ENCODE data around the gene PEAK1. TPM values are rescaled to one million over a fixed set of nuclear protein-coding genes. Genes with fewer than 3 reads are reported as not detected.

The PEAK1 gene
- total RNA-seq, 4 donors from 2014 or later, result 31.0 to 49.3 (median 35.0) TPM

DNA sequence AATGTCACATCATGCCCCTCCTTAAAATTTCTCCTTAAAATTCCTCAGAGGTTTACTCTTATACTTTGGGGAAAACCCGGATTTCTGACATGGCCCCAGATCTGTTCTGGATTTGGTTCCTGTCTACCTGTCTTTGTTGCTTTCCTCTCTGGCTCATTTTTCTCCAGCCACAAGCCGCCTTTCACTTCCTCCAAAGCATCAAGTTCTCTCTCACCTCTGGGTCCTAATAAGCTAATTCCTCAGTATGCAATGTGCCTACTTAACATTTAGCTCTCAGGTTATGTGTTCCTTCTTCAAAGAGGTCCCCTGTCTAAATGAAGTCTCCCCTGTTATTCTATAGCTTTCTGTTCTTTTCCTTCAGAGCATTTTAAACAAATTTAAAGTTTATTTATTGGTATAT, 16.9 kb upstream of the PEAK1 start:
- Histone ChIP-seq H3K27ac (no peak overlapping the region), H3K27me3 (no peaks in the 10 kb centered on the region), H3K9me3 (no peaks in the 10 kb centered on the region), H3K4me1 (peaks cover 0 to 5% of the 10 kb centered on the region in 2 donors), H3K36me3 (no peaks in the 10 kb centered on the region), H3K4me3 (replicated peaks in 1 of 3) (no peak overlapping the region)
- intact Hi-C loops (cut with DNase I), result no loop called here
- DNase-seq, result no peak
- TF ChIP-seq POLR2A (IDR thresholded peaks at IDR 0.05), result no peak
- TF ChIP-seq CTCF (IDR thresholded peaks at IDR 0.05), result no peak
- 96 to 99% methylated on average over 2 of the region's 2 CpGs for WGBS, 2 donors

DNA sequence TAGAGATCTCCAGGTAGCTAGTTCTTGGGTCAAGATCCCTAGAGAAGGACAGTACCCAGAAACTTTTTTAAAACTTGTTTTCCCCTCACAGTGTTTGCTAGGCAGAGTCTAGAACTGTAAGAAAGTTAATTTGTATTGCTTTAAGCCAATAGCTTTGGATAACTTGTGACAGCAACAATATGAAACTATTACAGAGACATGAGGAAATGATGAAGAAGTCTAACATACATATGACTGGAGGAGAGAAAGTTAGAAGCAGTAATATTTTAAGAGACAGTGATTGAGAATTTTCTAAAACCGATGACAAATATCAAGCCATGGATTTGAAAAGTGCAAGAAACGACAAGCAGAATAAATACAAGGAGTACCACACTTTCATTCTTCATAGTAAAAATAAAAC, 10.7 kb upstream of the PEAK1 start:
- Histone ChIP-seq H3K27me3 (no peaks in the 10 kb centered on the region), H3K4me1 (peaks cover 13 to 19% of the 10 kb centered on the region in 2 donors), H3K36me3 (no peaks in the 10 kb centered on the region), H3K4me3 (replicated peaks in 1 of 3) (no peak overlapping the region), H3K9me3 (no peaks in the 10 kb centered on the region), H3K27ac (no peak overlapping the region)
- intact Hi-C loops (cut with DNase I), result no loop called here
- WGBS, 2 donors, result 83 to 92% methylated on average over 2 of the region's 2 CpGs
- TF ChIP-seq CTCF (IDR thresholded peaks at IDR 0.05) (no peak), POLR2A (IDR thresholded peaks at IDR 0.05) (no peak)
- DNase-seq, result no peak

DNA sequence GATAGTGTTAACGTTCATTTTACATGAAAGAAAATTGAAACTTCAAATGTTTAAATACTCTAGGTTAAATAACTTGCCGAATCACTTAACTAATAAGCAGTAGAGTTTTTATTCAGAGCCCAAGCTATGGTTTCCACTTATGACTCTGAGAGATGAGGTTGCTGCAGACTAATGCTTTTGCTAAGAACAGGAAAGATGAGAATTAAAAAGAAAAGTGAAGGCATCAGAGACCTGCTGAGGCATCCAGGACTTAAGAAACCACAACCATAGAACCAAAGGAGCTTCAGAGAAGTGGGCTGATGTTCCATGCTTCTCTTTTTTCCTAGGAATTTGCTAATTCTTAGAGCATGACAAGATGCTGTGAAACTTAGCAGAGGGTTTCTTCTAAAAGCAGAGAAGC, 10.3 kb upstream of the PEAK1 start:
- no peaks in the 10 kb centered on the region for H3K9me3 ChIP-seq
- 91 to 94% methylated on average over 2 of the region's 2 CpGs for WGBS, 2 donors
- TF ChIP-seq POLR2A (IDR thresholded peaks at IDR 0.05), result no peak
- TF ChIP-seq CTCF (IDR thresholded peaks at IDR 0.05), result no peak
- no peak overlapping the region for H3K4me3 ChIP-seq (replicated peaks in 1 of 3)
- no peaks in the 10 kb centered on the region for H3K36me3 ChIP-seq
- no peaks in the 10 kb centered on the region for H3K27me3 ChIP-seq
- no peak overlapping the region for H3K27ac ChIP-seq
- intact Hi-C loops (cut with DNase I), result no loop called here
- H3K4me1 ChIP-seq, result peaks cover 13 to 19% of the 10 kb centered on the region in 2 donors
- DNase-seq, result no peak

- Histone ChIP-seq H3K9me3 (no peaks in the 10 kb centered on the region), H3K36me3 (no peaks in the 10 kb centered on the region), H3K4me1 (peaks cover 25 to 44% of the 10 kb centered on the region in 2 donors), H3K4me3 (replicated peaks in 1 of 3) (no peak overlapping the region), H3K27ac (no peak overlapping the region), H3K27me3 (no peaks in the 10 kb centered on the region)
- 64 to 78% methylated on average over 1 of the region's 1 CpG for WGBS, 2 donors
- intact Hi-C loops (cut with DNase I), result loop anchor here (10.0 kb wide), 1 partner anchor 68 kb away; no protein-coding TSS in a partner anchor
- no peak for DNase-seq
- TF ChIP-seq POLR2A (IDR thresholded peaks at IDR 0.05) (no peak), CTCF (IDR thresholded peaks at IDR 0.05) (no peak)
Measured at GRCh38 chr15:77426871-77427270, 7.0 kb upstream of the PEAK1 start.

- no peaks in the 10 kb centered on the region for H3K36me3 ChIP-seq
- DNase-seq, result no peak
- 83 to 84% methylated on average over 1 of the region's 1 CpG for WGBS, 2 donors
- TF ChIP-seq CTCF (IDR thresholded peaks at IDR 0.05) (no peak), POLR2A (IDR thresholded peaks at IDR 0.05) (no peak)
- intact Hi-C loops (cut with DNase I), result loop anchor here (10.0 kb wide), 1 partner anchor 68 kb away; no protein-coding TSS in a partner anchor
- no peaks in the 10 kb centered on the region for H3K27me3 ChIP-seq
- peaks cover 28 to 49% of the 10 kb centered on the region in 2 donors for H3K4me1 ChIP-seq
- no peak overlapping the region for H3K4me3 ChIP-seq (replicated peaks in 1 of 3)
- no peak overlapping the region for H3K27ac ChIP-seq
- H3K9me3 ChIP-seq, result no peaks in the 10 kb centered on the region
Measured at GRCh38 chr15:77426377-77426776, 6.5 kb upstream of the PEAK1 start.
